HepG2 (cell line): ENCODE data around the gene NDRG2. TPM values are rescaled to one million over a fixed set of nuclear protein-coding genes. Genes with fewer than 3 reads are reported as not detected.
A peak's percentile ranks its signal among the peaks of the same experiment; 100 is the strongest.

Source experiments
- ELF1 ChIP-seq: sonication (generic); formaldehyde crosslinking; IDR thresholded peaks from 2 replicates; pipeline ENCODE4 v1.4.0; 2020; ENCODE audit warnings: missing genetic modification reagents
- HDAC1 ChIP-seq: sonication (generic); formaldehyde crosslinking; IDR thresholded peaks from 2 replicates; pipeline ENCODE4 v1.5.1; 2020; ENCODE audit warnings: mild to moderate bottlenecking, missing genetic modification reagents
- KLF9 ChIP-seq: IDR thresholded peaks from 2 replicates; pipeline ENCODE4 v1.6.1; 2016; ENCODE audit warnings: low read depth
- MATR3 ChIP-seq: sonication (generic); formaldehyde crosslinking; IDR thresholded peaks from 2 replicates; pipeline ENCODE4 v1.4.0; 2020; ENCODE audit warnings: missing genetic modification reagents
- MED8 ChIP-seq: sonication (generic); formaldehyde crosslinking; IDR thresholded peaks from 2 replicates; pipeline ENCODE4 v1.8.1; 2023; ENCODE audit warnings: mild to moderate bottlenecking, missing genetic modification reagents; ENCODE audit not compliant: insufficient replicate concordance
- MLXIP ChIP-seq: sonication (generic); formaldehyde crosslinking; IDR thresholded peaks from 2 replicates; pipeline ENCODE4 v1.9.0; 2021; ENCODE audit warnings: missing genetic modification reagents, borderline replicate concordance
- NR1H2 ChIP-seq: sonication (generic); formaldehyde crosslinking; IDR thresholded peaks from 2 replicates; pipeline ENCODE4 v1.8.1; 2022; ENCODE audit warnings: low read depth, missing genetic modification reagents, borderline replicate concordance
- SALL2 ChIP-seq: sonication (generic); formaldehyde crosslinking; IDR thresholded peaks from 2 replicates; pipeline ENCODE4 v1.8.1; 2023; ENCODE audit warnings: mild to moderate bottlenecking, missing genetic modification reagents, inconsistent platforms
- SIN3B ChIP-seq: fragments of 150-350 bp; IDR thresholded peaks from 2 replicates; pipeline ENCODE4 v1.6.1; 2014; ENCODE audit warnings: low read length
- TBX3 ChIP-seq: fragments of 450-650 bp; IDR thresholded peaks from 2 replicates; pipeline ENCODE4 v1.6.1; 2017; ENCODE audit warnings: antibody characterized with exemption, mild to moderate bottlenecking, inconsistent platforms, borderline replicate concordance
- TEAD3 ChIP-seq: optimal IDR thresholded peaks from 2 replicates; pipeline ENCODE3; 2016; ENCODE audit warnings: borderline replicate concordance
- TOE1 ChIP-seq: sonication (generic); formaldehyde crosslinking; IDR thresholded peaks from 2 replicates; pipeline ENCODE4 v1.4.0; 2020; ENCODE audit warnings: mild to moderate bottlenecking, missing genetic modification reagents
- ZNF3 ChIP-seq: IDR thresholded peaks from 2 replicates; pipeline ENCODE4 v1.7.0; 2017; ENCODE audit warnings: inconsistent platforms
- ZNF318 ChIP-seq: sonication (generic); formaldehyde crosslinking; IDR thresholded peaks from 2 replicates; pipeline ENCODE4 v1.4.0; 2020; ENCODE audit warnings: mild to moderate bottlenecking, missing genetic modification reagents
- ZNF329 ChIP-seq: sonication (generic); formaldehyde crosslinking; IDR thresholded peaks from 2 replicates; pipeline ENCODE4 v1.9.0; 2021; ENCODE audit warnings: low read depth, mild to moderate bottlenecking, missing genetic modification reagents
- ZNF33A ChIP-seq: sonication (generic); formaldehyde crosslinking; IDR thresholded peaks from 2 replicates; pipeline ENCODE4 v1.5.1; 2020; ENCODE audit warnings: missing genetic modification reagents, mild to moderate bottlenecking, moderate library complexity, borderline replicate concordance
- ZNF562 ChIP-seq: sonication (generic); formaldehyde crosslinking; IDR thresholded peaks from 2 replicates; pipeline ENCODE4 v1.8.0; 2022; ENCODE audit warnings: missing genetic modification reagents, borderline replicate concordance
- ZZZ3 ChIP-seq: sonication (generic); formaldehyde crosslinking; IDR thresholded peaks from 2 replicates; pipeline ENCODE4 v1.4.0; 2020; ENCODE audit warnings: missing genetic modification reagents, mild to moderate bottlenecking, borderline replicate concordance
- polyA plus RNA-seq, 8 experiments: library from polyadenylated mRNA; depleted of rRNA in 3 of 8; stranded (reverse) in 7 of 8; unstranded in 1 of 8; fragments of >200 nt; fragmentation: Illumina TruSeq in 4 of 8; extraction: Trizol in 4 of 8; gene quantifications; 2 replicates each; pipeline versions ENCODE4 v1.2.1 to v1.2.3, GENCODE V29; 2011 to 2016; ENCODE audit warnings: low read depth in 4 of 8, missing spikeins in 1 of 8, mixed read lengths in 1 of 8; ENCODE audit not compliant: insufficient read depth in 1 of 8
- total RNA-seq, 5 experiments: library from RNA; depleted of rRNA; stranded (reverse); fragments of >200 nt; fragmentation: Illumina TruSeq; extraction: Trizol; gene quantifications; 2 replicates each; pipeline ENCODE4 v1.2.3, GENCODE V29; 2016; ENCODE audit warnings: low read depth in 1 of 5
- TF ChIP-seq, protein P1 (sequence below): sonication (generic); formaldehyde crosslinking; IDR thresholded peaks from 2 replicates; pipeline ENCODE4 v1.5.0; 2020; ENCODE audit warnings: missing genetic modification reagents

NDRG2 gene
- total and polyA plus RNA-seq, 2 of the 13 experiments (the other 11 are each of a cell fraction or from before 2014, with no cell fraction given): 27.2 to 189 TPM

- no peak for TF ChIP-seq ZNF318 (CRISPR knock-in tag)
- TF ChIP-seq KLF9 (CRISPR knock-in tag): no peak
- no peak for TF ChIP-seq ZNF329 (CRISPR knock-in tag)
- peak; percentile 72 for TF ChIP-seq SALL2 (CRISPR knock-in tag)
- TF ChIP-seq MED8 (CRISPR knock-in tag): no peak
- 0 out of 2 replicates have a peak, but pooled peaks have one; percentile 28 for TF ChIP-seq MLXIP (CRISPR knock-in tag)
- peak; percentile 38; the same call in 1 of the 2 replicates for TF ChIP-seq ZZZ3 (CRISPR knock-in tag)
- TF ChIP-seq, protein P1, sequence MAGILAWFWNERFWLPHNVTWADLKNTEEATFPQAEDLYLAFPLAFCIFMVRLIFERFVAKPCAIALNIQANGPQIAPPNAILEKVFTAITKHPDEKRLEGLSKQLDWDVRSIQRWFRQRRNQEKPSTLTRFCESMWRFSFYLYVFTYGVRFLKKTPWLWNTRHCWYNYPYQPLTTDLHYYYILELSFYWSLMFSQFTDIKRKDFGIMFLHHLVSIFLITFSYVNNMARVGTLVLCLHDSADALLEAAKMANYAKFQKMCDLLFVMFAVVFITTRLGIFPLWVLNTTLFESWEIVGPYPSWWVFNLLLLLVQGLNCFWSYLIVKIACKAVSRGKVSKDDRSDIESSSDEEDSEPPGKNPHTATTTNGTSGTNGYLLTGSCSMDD (CRISPR knock-in tag): no peak
- no peak for TF ChIP-seq NR1H2 (CRISPR knock-in tag)
- TF ChIP-seq ZNF3 (CRISPR knock-in tag): no peak
- no peak for TF ChIP-seq TBX3
- no peak for TF ChIP-seq TOE1 (CRISPR knock-in tag)
- peak; percentile 93 for TF ChIP-seq TEAD3 (CRISPR knock-in tag)
- no peak; the same call in none of the 2 replicates for TF ChIP-seq ELF1
- no peak for TF ChIP-seq ZNF562 (CRISPR knock-in tag)
- TF ChIP-seq MATR3 (CRISPR knock-in tag): no peak
- no peak for TF ChIP-seq HDAC1 (CRISPR knock-in tag)
- TF ChIP-seq SIN3B: no peak
- no peak for TF ChIP-seq ZNF33A (CRISPR knock-in tag)
Observed at GRCh38 chr14:20970983-20971704, 53.7 kb downstream of the NDRG2 start (continued).
